AG20443 (cell line): ENCODE measurements around the gene RHPN2.
"Not testable (repeated sequence)": the region's sequence is repeated elsewhere in the genome, so short reads cannot be mapped to it uniquely, and the experiment has no call there.

Experiments used
- DNase-seq: peaks from one replicate; pipeline ENCODE4 v3.0.0; 2012; ENCODE audit warnings: low spot score, mixed read lengths

The RHPN2 gene

GRCh38 chr19:33064458-33064791 is 263 bp downstream of the RHPN2 start:
- DNase-seq, result no peak

- no peak for DNase-seq
Measured at GRCh38 chr19:33063753-33064457, 783 bp downstream of the RHPN2 start.

GRCh38 chr19:33063356-33063752 is 1.3 kb downstream of the RHPN2 start:
- DNase-seq, result no peak

- DNase-seq, result no peak
Measured at GRCh38 chr19:33062902-33063301, 1.8 kb downstream of the RHPN2 start.

GRCh38 chr19:33060586-33060985 is 4.1 kb downstream of the RHPN2 start:
- no peak for DNase-seq

GRCh38 chr19:33055718-33056117 is 9.0 kb downstream of the RHPN2 start:
- DNase-seq, result no peak

GRCh38 chr19:33054623-33055022 is 10.1 kb downstream of the RHPN2 start:
- DNase-seq, result no peak

GRCh38 chr19:33052352-33052972 is 12.2 kb downstream of the RHPN2 start:
- DNase-seq, result peak; percentile 39

- no peak for DNase-seq
Measured at GRCh38 chr19:33050110-33050509, 14.6 kb downstream of the RHPN2 start.

- DNase-seq, result no peak
Measured at GRCh38 chr19:33048806-33049676, 15.6 kb downstream of the RHPN2 start.

GRCh38 chr19:33047422-33047821 is 17.3 kb downstream of the RHPN2 start:
- no peak for DNase-seq

- DNase-seq, result not testable (repeated sequence)
Measured at GRCh38 chr19:33041828-33042160, 22.9 kb downstream of the RHPN2 start.

GRCh38 chr19:33040994-33041827 is 23.5 kb downstream of the RHPN2 start:
- no peak for DNase-seq

- DNase-seq, result no peak
Measured at GRCh38 chr19:33039815-33040214, 24.9 kb downstream of the RHPN2 start.

- no peak for DNase-seq
Measured at GRCh38 chr19:33039108-33039599, 25.5 kb downstream of the RHPN2 start.

- not testable (repeated sequence) for DNase-seq
Measured at GRCh38 chr19:33037168-33038025, 27.3 kb downstream of the RHPN2 start.

- DNase-seq, result not testable (repeated sequence)
Measured at GRCh38 chr19:33036370-33037167, 28.1 kb downstream of the RHPN2 start.

- no peak for DNase-seq
Measured at GRCh38 chr19:33035461-33035860, 29.2 kb downstream of the RHPN2 start.

GRCh38 chr19:33032218-33032781 is 32.4 kb downstream of the RHPN2 start:
- DNase-seq, result no peak
